HEK293T (cell line): ENCODE results near the gene ADAMTS12.

Experiments used
- ARNT ChIP-seq: fragments of 450-650 bp; IDR thresholded peaks from 2 replicates; pipeline ENCODE4 v1.6.1; 2017; ENCODE audit warnings: mild to moderate bottlenecking
- BHLHE40 ChIP-seq: fragments of 450-650 bp; IDR thresholded peaks from 2 replicates; pipeline ENCODE4 v1.6.1; 2016; ENCODE audit warnings: mild to moderate bottlenecking, moderate library complexity, borderline replicate concordance
- ELF4 ChIP-seq: fragments of 450-650 bp; IDR thresholded peaks from 2 replicates; pipeline ENCODE4 v1.6.1; 2017; ENCODE audit warnings: antibody characterized with exemption
- FOXK2 ChIP-seq: fragments of 450-650 bp; IDR thresholded peaks from 2 replicates; pipeline ENCODE4 v1.6.1; 2016; ENCODE audit warnings: mild to moderate bottlenecking
- FOXM1 ChIP-seq: fragments of 450-650 bp; IDR thresholded peaks from 2 replicates; pipeline ENCODE4 v1.6.1; 2017; ENCODE audit warnings: mild to moderate bottlenecking, borderline replicate concordance
- HDGF ChIP-seq: fragments of 450-650 bp; IDR thresholded peaks from 2 replicates; pipeline ENCODE4 v1.6.1; 2017; ENCODE audit warnings: antibody characterized with exemption, borderline replicate concordance
- L3MBTL2 ChIP-seq: fragments of 450-650 bp; conservative IDR thresholded peaks from 2 replicates; pipeline ENCODE4 v1.6.1; 2016; ENCODE audit warnings: mild to moderate bottlenecking
- LEF1 ChIP-seq: fragments of 450-650 bp; IDR thresholded peaks from 2 replicates; pipeline ENCODE4 v1.6.1; 2017; ENCODE audit warnings: mild to moderate bottlenecking, borderline replicate concordance
- SP1 ChIP-seq: fragments of 450-650 bp; IDR thresholded peaks from 2 replicates; pipeline ENCODE4 v1.6.1; 2017
- SUZ12 ChIP-seq: fragments of 450-650 bp; IDR thresholded peaks from 2 replicates; pipeline ENCODE4 v1.6.1; 2016; ENCODE audit warnings: mild to moderate bottlenecking
- TF ChIP-seq, protein P1 (sequence below): fragments of 450-650 bp; IDR thresholded peaks from 2 replicates; pipeline ENCODE4 v1.6.1; 2016

GRCh38 chr5:33579789-33580188 is 312.0 kb downstream of the ADAMTS12 start:
- TF ChIP-seq ELF4 (no peak), L3MBTL2 (no peak), ARNT (no peak), BHLHE40 (no peak), SP1 (no peak), LEF1 (no peak), FOXK2 (no peak), FOXM1 (no peak), HDGF (no peak), SUZ12 (no peak)
- TF ChIP-seq, protein P1, sequence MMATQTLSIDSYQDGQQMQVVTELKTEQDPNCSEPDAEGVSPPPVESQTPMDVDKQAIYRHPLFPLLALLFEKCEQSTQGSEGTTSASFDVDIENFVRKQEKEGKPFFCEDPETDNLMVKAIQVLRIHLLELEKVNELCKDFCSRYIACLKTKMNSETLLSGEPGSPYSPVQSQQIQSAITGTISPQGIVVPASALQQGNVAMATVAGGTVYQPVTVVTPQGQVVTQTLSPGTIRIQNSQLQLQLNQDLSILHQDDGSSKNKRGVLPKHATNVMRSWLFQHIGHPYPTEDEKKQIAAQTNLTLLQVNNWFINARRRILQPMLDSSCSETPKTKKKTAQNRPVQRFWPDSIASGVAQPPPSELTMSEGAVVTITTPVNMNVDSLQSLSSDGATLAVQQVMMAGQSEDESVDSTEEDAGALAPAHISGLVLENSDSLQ, result no peak
